HG02885 (cell line): ENCODE data around the gene IRF2.

Experiments used
- ATAC-seq: cut with Tn5 transposase; IDR thresholded peaks from one replicate; pipeline ENCODE4 v1.9.1; 2021; ENCODE audit warnings: mild to moderate bottlenecking; ENCODE audit not compliant: unreplicated experiment, poor library complexity

Gene IRF2

GRCh38 chr4:184474263-184475095 lies at the start of gene IRF2:
IRF2 (minus strand) TSS chr4:184474550; CDS start chr4:184429064, 45,486 bp downstream.
- ATAC-seq: peak; percentile 68

GRCh38 chr4:184515606-184516005 lies 41.3 kb upstream of the IRF2 start:
- ATAC-seq: no peak

GRCh38 chr4:184514121-184514988 lies 40.0 kb upstream of the IRF2 start:
- peak; percentile 94 for ATAC-seq

GRCh38 chr4:184513802-184514120 lies 39.4 kb upstream of the IRF2 start:
- peak; percentile 19 for ATAC-seq

GRCh38 chr4:184511156-184511555 lies 36.8 kb upstream of the IRF2 start:
- no peak for ATAC-seq

GRCh38 chr4:184510401-184510800 lies 36.1 kb upstream of the IRF2 start:
- no peak for ATAC-seq

- ATAC-seq: peak; percentile 96
These were observed 32.3 kb upstream of the IRF2 start for GRCh38 chr4:184506527-184507121.

GRCh38 chr4:184504385-184504784 lies 30.0 kb upstream of the IRF2 start:
- ATAC-seq: no peak

- ATAC-seq: no peak
These were observed 29.5 kb upstream of the IRF2 start for GRCh38 chr4:184503869-184504300.

GRCh38 chr4:184500748-184501589 lies 26.6 kb upstream of the IRF2 start:
- no peak for ATAC-seq

- no peak for ATAC-seq
These were observed 25.6 kb upstream of the IRF2 start for GRCh38 chr4:184499996-184500395.

- no peak for ATAC-seq
These were observed 24.2 kb upstream of the IRF2 start for GRCh38 chr4:184498598-184498997.

GRCh38 chr4:184489771-184490170 lies 15.4 kb upstream of the IRF2 start:
- ATAC-seq: no peak

GRCh38 chr4:184487503-184487902 lies 13.2 kb upstream of the IRF2 start:
- ATAC-seq: no peak

- ATAC-seq: no peak
These were observed 10.9 kb upstream of the IRF2 start for GRCh38 chr4:184485279-184485678.

GRCh38 chr4:184481544-184481943 lies 7.2 kb upstream of the IRF2 start:
- no peak for ATAC-seq

- ATAC-seq: no peak
These were observed 5.2 kb upstream of the IRF2 start for GRCh38 chr4:184479516-184479950.

GRCh38 chr4:184477201-184477999 lies 3.0 kb upstream of the IRF2 start:
- no peak for ATAC-seq

GRCh38 chr4:184476695-184477094 lies 2.3 kb upstream of the IRF2 start:
- no peak for ATAC-seq
